VCaP (cell line): ENCODE data around the gene HOXD4.

ENCODE experiments used
- H3K27ac ChIP-seq: fragments of 450-650 bp; 2 replicates; pipeline ENCODE4 v1.5.1; 2017
- TF ChIP-seq, protein P1 (sequence below): fragments of 450-650 bp; conservative IDR thresholded peaks from 2 replicates; pipeline ENCODE4 v1.5.1; 2017; ENCODE audit warnings: mild to moderate bottlenecking, moderate library complexity

HOXD4 gene

DNA sequence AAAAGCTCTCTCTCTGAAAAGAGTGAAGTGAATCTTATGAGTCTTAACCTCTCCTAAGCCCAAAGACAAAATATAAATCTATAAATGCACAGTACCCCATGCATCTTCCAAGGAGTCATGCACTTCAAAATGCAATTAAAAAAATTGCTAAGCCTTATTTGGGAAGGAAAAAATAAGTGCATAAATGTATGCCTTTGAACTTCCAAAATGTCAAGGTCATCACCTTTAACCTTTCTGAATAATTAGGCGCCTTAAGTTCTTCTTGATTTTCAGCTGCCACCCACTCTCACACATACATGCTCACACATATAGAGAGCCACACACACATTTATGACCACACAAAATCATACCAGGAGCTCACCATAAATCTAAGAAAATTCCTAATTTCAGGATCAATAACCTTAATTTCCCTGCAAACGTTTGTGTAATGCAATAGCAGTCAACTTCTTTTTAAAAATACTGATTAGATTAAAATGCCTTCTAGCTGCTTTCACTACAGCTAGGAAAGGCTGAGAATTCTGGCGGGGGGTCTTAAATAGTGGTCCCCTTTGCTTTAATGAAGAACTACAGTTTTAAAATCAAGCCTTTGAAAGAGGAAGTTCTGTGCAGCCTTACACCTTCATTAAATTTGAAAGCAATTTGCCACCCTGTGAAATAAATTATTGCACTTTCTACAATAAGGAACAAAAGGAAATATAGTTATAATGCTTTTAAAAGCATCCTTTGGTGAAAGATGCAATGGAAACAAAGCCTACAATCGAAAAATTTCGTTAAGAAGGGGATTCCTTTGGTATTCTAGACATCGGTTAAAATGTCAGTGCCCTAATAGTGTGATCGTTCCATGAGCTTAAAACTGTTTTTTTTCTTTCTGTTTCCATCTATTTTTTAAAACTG, 40.7 kb upstream of the HOXD4 start:
- no peak overlapping the region for H3K27ac ChIP-seq
- TF ChIP-seq, protein P1, sequence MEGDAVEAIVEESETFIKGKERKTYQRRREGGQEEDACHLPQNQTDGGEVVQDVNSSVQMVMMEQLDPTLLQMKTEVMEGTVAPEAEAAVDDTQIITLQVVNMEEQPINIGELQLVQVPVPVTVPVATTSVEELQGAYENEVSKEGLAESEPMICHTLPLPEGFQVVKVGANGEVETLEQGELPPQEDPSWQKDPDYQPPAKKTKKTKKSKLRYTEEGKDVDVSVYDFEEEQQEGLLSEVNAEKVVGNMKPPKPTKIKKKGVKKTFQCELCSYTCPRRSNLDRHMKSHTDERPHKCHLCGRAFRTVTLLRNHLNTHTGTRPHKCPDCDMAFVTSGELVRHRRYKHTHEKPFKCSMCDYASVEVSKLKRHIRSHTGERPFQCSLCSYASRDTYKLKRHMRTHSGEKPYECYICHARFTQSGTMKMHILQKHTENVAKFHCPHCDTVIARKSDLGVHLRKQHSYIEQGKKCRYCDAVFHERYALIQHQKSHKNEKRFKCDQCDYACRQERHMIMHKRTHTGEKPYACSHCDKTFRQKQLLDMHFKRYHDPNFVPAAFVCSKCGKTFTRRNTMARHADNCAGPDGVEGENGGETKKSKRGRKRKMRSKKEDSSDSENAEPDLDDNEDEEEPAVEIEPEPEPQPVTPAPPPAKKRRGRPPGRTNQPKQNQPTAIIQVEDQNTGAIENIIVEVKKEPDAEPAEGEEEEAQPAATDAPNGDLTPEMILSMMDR = no peak

DNA sequence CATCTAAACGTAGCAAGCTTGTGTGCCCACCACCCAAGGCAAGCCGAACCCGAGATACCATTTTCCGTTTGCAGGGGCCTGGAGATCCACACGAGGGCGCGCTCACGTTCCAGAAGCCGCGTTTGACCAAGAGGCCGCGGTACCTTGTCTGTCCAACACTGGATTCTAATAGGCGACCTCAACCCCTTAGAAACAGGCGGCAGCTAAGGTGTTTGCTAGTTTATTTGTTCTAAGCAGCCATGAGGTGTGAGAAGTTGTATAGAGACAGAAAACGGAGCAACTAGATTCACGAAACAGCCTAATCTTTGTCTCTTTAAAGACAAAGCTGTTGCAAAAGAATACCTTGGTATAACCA, 40.1 kb upstream of the HOXD4 start:
- TF ChIP-seq, protein P1 = peak; percentile 94

DNA sequence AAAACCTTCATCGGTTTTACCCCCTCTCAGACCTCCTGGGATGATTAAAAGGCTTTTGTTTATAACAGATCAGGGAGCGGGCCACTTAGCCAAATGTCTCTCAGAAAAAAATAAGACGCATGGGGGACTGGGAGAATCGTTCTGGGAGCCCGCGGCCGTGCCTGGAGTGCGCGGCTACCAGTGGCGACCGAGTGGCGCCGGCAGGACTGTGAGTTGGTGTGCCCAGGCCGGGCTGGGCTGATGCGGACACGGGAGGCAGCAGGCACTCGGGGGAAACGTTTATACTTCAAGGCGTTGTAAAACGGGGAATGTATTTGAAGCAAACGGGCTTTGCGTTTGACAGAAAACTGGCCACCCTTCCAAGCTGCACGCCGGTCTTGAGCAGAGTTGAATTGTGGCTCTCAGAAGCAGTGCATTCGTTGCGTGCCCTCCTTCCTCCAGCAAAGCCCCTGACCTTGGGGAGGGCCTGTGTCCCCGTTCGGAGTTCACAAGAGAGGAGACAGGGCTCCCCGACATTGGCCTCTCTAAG, 39.4 kb upstream of the HOXD4 start:
- H3K27ac ChIP-seq = no peak overlapping the region
- TF ChIP-seq, protein P1 = no peak

More for the DNA sequence above, 40.1 kb upstream of the HOXD4 start:
- H3K27ac ChIP-seq = no peak overlapping the region

DNA sequence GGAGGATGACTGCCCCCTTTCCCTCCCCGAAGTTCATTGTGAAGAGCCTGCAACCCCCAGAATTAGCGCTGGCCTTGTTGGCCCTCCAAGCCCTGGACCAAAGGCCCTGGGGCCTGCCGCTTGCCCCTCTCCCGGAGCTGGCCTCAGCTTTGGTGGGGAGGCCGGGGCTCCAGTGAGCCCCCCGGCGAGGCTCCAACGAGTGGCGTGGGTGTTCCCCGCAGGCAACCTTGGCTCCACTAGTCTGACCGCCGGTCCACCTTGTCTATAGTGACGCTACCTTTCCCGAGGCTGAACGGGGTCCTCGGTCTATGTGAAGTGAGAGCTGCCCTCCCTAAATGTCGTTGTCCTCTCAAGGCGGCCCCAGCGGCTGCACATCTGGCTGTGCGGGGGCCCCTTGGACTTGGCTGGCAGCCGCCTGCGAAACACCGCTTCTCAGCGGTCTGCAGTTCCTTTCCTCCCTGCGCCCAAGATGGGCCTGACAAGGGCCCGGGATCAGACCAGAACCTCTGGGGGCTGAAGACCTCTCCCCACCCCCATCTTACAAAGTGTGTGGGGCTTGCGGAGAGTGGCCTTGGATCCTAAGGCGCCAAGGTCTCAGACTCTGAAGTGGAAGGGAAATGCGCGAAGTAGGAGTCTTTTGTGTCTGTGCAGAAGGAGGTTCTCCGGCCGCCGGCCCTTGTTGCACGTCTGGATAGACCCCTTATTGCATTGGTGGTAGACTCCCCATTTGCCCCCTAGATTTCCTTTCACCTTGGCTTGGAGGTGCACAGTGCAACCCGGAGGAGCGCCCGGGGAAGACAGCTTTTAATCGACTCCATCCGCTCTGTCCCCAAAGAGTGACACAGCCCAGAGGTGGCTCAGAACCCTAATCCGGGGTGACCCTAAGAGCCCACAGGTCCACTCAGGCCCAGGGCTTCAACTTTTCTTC, 38.7 kb upstream of the HOXD4 start:
- H3K27ac ChIP-seq = no peak overlapping the region
- TF ChIP-seq, protein P1 = no peak

DNA sequence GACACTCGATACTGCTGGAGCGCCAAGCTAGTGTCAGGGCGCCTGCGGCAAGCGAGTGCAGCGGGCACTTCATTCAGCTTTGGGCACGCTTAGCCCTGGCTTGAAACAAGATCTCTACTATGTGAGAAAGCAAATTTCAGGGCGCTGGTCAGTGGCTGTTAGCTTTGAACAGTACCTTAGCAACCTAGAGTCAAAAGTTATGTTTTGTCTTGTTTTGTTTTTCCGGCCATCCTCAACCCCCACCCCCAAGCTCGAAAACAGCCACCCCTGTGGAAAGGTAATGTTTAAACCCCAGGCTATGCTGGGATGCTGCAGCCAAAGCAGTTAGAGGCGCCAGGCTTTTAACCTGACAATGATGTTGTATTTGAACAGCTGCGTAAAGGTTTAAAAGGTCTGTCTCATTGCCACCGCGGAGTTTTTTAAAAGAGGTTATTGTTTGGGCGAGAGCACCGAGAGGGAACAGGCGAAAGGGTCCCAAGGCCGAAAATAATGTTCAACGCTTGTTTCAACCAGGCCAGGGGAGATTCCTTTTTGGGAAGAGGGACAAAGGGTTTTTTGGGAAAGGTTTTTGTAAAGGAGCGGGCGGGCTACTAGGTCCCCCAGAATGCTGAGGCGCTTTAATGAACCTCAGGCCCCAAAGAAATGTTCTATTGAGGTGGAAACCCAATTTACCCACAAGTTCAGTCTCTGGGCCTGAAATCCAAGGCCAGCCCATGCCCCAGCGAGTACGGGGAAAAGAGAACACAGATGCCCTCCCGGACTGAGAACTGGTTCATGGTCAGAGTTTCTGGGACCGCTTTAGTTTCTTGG, 37.0 kb upstream of the HOXD4 start:
- H3K27ac ChIP-seq = no peak overlapping the region
- TF ChIP-seq, protein P1 = no peak

DNA sequence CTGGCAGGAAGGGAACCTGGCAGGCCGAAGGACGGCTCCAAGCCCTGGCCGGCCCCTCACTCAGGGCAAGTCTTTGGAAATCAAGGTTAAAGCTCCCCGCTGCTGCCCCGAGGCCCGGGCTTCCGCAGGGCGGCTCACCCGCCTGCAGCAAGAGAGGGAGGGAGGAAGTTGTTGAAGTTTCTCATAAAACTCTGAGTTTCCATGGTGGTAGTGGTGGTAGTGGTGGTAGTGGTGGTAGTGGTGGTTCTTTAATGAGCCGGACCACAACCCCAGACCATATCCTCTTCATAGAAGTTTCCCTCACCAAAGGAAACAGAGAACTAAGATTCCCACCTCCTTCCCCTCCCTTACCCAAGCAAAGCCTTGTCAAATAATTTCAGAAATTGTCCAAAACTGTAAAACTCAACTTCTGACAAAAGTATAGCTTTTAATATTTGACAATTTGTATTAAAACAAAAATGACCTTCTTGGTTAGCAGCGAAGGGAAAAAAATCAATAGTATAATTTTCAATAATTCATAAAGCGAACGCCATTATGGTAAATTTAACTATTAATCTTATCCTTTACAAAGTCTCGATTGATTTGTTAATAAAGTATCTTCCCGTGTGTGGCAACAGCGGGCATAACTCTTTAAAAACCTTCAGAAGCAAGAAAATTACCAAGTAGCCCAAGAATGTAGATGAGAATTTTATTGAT, 36.3 kb upstream of the HOXD4 start:
- no peak overlapping the region for H3K27ac ChIP-seq
- TF ChIP-seq, protein P1 = no peak
